GM21576 (cell line): ENCODE measurements around the gene SMIM23.

Source experiments
- ATAC-seq: cut with Tn5 transposase; IDR thresholded peaks from one replicate; pipeline ENCODE4 v1.9.1; 2021; ENCODE audit warnings: mild to moderate bottlenecking, moderate library complexity; ENCODE audit not compliant: unreplicated experiment

SMIM23 gene

DNA sequence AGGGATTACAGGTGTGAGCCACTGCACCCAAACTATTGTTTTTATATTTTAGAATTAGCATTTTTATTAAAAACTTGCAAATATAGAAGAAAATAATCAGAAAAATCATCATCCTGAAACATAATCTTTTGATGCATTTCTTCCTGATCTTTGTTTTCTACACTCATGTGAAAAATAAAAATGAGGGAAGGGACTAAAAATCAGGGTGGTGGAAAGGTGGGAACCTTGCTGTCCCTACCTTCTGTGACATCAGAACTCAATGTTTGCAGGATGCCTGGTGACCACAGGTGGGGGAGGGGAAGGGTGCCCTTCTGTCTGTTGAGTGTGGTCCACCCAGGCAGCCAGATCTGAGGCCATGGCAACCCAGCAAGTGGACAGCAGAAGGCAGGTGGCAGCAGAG lies at the start of gene SMIM23:
Gene SMIM23, plus strand, starts transcription at position 301 of the 400 bp plus-strand sequence. Its CDS starts 55 bp downstream, at position 356.
- no peak for ATAC-seq

DNA sequence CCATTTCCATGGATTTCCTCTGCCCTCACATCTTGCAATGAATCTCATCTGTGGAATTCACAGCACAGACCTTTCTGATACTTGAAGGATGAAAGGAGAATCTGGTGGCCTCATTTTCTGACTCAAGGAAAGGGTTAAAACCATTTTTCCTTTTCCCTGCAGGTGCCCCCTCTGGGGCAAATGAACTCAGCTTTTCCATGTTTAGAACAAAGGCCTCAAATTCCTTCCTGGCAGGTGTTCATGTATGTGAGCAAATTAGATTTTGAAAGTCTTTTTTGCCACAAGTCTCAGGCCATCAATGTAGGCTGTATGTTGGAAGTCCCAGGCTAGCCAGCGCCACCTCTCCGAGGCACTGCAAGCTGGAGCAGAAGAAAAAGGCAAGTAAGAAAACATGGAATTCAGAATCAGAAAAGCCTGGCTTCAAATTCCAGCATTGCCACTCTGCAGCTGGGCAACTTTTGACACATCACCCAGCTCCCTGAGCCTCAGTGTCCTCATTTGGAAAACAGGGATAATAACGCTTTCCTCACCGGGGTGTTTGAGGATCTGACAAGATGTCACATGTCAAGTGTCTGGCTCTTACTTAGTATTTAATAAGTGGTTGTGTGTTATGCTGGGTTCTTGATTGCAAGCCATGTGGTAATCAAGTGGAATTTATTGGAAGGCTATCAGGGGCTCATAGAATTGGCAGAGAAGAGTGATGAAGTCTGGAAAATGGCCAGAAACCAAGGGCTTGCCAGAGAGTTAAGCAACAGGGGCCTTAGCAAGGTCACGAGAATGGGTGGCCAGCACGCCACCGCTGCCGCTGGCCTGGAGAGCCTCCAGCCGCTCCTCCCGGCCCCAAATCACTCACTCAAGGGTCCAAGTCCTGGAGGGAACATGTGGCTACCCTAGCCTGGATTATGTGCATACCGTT lies 48.4 kb upstream of the SMIM23 start:
- no peak for ATAC-seq

DNA sequence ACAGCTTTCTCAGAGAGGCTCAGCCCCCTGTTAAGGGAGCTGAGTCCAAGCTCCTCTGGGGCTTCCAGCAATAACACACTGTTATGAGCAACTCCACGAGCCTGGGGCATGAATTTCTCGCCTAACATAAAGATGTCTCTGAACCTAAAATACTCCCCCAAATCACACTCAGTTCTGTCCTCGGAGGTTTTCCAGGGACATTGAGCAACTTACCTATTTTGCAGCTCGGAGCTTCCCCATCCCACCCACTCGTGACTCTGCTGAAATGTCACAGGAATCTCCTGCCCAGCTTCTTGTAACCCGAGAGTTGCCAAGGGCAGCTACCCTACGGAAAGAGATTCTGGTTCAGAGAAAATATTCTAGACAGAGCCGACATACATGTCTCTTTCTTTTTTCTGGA lies 47.1 kb upstream of the SMIM23 start:
- ATAC-seq = no peak

DNA sequence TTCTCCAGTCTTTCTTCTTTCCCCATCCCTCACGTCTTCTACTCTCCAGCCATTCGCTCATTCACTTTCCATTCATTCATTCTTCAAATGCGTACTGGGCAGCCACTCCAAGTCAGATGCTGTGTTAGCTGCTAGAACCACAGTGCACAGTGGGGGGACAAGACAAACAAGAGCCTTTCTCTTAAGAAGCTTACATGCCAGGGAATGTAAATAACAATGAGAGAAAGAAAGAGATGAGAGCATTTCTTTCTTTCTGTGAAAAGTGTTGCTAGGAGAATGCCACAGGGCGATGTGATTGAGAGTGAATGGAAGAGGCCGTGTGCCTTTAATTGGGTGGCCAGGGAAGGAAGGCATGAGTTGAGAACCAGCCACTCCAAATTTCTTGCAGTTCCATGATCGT lies 46.3 kb upstream of the SMIM23 start:
- no peak for ATAC-seq

DNA sequence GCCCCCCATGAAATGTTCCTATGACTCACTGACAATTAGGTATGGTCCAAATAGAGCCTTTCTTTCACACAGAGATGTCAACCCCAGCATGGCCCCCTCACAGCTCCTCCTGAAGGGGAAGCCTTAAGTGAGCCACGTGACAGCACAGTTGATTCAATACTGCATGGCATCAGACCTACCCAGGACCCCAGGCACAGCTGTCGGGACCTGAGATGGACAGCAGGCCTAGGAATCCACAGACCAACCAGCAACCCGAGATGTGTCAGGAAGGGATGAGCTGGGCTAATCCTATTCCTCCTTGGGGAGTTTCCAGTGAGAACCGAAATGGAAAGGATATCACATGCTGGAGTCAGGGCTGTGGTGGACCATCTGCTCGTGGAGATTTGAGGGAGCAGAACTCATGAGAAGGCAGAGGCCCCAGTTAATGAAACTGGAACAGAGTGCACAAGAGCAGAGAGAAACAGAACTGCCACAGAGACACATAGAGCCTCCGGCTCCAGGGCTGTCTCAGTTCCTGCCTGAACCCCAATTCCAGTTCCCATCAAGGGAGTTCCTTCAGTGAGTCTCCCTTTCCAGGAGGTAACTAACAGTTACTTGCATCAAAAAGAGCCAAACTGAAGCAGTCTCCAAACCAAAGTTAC lies 42.1 kb upstream of the SMIM23 start:
- no peak for ATAC-seq

DNA sequence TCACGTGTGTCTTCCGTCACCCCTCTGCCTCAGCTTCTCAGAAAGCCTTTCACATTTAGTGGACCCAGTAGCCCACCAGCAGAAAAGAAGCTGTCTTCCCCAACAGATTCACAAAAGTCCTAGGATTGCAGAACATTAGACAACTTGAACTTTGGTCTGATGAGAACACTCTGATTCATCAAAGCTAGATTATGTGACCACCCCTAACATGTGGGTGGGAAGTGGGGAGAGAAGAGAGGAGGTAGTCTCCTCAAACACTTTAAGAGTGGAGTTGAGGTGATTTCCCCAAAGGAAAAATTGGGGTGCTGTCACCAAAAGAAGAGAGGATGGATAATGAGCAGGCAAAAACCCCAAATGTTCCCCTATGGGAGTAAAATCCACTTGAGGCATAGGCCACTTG lies 41.4 kb upstream of the SMIM23 start:
- no peak for ATAC-seq

DNA sequence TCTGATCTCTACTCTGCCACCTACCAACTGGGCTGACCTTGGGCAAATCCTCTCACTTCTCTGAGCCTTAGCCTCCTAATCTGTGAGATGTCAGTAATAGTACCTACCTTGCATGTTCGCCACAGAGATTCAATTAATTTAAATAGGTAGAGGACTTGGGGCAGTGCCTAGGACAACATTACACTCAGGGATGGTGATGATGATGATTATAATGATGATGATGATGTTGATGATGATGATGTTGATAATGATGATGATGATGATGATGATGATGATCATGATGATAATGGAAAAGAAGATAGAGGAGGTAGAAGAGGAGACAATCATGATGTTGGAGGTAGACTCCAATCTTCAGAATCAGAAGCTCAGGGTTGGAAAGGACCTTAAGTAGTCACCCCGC lies 40.7 kb upstream of the SMIM23 start:
- ATAC-seq = no peak

DNA sequence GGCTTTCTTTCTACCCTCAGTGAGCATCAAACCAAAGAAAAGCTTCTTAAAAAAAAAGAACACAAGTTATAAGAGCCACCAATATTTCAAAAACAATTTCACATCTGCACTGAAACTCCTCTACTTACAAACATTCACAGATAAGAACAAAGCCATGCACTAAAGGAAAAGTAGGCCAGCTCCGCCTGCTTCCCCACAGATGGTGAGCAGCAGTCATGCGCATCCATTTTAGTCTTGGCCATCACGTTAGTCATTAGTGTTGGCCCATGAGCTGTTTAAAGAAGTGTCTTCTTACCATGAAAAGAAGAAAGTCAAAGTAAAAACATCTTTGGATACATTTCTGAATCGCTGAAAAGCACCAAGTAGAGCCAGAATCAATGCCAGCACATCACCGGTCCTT lies 40.0 kb upstream of the SMIM23 start:
- no peak for ATAC-seq

DNA sequence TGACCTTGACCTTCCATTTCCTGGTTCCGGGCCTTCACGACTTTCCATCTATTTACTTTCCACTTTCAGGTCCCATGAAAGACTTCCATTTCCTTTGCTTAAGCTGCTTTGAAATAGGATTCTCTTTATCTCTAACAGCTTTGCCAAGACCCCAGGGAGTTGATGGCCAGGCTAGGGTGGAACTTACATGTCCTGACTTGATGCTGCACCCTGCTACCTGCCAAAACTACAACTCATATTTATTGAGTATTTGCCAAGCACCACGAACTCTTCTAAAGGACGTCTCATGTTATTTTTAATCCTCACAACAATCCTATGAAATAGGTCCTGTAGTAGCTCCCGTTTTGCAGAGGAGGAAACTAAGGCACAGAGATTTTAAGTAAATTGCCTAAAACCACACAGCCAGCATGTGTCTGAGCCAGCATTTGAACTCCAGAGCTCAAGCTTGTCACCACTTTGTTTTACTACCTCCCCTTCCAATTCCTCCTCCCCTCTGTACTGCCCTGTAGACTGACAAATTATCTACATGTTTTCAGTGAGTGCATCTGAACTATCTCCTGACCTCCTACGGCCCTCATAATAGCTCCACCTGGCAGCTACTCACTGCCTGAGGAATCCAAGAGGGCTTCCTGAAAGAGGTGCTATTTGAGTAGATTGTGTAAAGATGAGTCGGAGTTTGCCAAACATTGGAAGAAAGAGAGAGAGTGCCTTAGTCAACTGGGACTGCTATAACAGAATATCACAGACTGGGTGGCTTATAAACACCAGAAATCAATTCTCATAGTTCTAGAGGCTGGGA lies 38.4 kb upstream of the SMIM23 start:
- ATAC-seq = no peak

DNA sequence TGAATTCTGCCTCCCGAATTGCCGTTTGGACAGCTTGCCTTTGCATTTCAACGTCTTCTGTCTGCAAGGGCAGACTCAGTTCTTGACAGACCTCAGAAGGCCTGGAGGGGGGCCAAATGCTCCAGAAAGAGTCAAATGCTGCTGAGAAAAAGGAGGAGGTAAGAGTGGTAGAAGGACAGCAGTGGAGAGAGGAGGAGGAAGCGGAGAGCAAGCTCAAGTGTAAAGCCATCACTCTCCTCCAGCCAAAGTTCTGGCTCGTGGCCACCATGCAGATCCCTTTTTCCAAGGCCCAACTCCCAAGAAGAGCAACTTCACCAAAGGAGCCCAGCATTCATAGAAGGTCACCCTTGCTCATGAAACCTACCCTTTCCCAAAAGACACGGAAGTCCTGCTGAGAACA lies 36.9 kb upstream of the SMIM23 start:
- ATAC-seq = no peak

DNA sequence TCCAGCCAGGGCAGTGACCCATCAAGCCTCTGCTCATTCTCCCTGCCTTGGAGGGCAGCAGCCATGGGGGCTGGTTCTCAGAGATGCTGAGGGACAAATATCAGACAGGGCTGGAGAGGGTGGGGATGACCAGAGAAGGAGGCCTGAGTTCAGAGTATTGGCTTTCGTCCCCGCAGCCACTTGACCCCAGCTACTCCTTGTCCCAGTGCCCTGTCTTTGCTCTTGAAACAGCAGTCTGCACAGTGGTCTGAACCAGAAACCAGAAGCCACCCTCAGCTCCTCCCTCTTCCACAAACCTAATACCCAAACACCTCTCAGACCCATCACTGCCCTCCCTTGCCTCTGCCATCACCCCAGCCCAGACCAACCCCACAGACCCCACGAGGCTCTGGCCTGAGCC lies 36.3 kb upstream of the SMIM23 start:
- ATAC-seq = no peak

DNA sequence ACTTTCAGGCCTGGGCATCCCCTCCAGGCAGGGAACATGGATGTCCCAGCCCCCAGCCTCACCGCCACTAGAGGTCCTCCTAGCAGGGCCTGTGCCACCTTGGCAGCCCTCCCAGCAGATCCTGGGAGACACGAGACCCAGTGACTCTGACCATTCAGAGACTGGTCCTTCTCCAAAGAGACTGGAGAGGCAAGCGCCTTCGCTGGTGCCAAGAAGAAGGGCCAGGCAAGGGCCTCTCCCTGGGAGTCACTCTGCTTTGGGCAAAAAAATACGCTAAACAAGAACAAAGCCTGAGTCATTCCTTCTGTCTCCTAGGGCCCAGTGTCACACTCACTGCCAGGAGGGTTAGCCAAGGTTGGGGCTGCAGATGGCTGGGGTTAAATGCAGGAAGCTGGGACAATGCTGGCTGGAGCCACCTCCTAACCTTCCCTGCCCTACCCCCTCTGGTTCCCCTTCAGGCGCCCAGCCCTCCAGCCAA lies 35.3 kb upstream of the SMIM23 start:
- no peak for ATAC-seq

DNA sequence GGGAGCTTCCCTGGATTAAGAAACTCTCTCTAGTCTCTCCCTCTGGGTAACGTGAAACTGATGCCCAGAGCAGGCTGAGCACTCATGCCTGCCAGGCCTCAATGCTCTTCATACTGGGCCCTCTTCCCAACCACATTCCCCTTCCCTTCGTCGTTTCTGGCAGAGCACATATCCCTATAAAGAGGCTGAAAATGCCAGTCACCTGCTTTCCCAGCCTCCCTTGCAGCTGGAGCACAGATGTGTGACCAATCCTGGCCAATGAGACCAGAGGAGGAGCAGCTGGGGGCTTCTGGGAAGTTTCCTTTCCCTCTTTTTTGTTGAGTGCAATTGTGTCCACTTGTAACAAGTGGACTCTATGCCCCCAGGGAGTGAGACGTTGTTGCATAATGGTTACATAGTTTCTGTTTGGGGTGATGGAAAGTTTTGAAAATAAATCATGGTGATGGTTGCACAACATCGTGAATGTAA lies 30.2 kb upstream of the SMIM23 start:
- no peak for ATAC-seq

DNA sequence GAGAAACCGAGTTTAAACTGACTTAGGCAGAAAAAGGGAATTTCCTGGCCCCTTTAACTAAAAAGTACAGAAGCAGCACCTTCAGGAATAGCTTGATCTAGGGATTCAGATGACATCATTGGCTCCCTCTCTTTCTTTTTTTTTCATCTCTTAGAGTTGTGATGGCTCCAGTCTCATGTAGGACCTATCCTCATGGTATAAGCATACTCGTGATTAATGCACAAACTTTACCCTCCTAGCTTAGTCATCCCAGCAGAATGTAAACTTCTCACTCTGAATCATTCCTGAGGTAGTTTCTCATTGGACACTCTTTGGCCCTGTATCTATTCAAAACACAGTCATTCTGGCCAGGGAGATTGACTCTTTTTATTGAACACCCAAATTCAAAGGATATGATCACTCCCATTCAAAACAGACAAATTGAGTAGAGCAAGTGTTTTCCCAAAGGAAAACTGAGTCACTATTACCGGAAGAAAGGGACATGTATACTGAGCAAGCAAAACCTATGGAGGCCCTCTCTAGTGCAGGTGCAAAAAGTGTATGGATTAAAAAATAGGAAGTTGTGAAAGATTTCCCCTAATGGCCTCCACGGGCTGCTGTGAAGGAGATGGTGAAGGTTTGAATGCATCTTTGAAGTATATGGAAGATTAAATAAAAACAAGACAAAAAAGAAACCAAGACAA lies 27.6 kb upstream of the SMIM23 start:
- no peak for ATAC-seq

DNA sequence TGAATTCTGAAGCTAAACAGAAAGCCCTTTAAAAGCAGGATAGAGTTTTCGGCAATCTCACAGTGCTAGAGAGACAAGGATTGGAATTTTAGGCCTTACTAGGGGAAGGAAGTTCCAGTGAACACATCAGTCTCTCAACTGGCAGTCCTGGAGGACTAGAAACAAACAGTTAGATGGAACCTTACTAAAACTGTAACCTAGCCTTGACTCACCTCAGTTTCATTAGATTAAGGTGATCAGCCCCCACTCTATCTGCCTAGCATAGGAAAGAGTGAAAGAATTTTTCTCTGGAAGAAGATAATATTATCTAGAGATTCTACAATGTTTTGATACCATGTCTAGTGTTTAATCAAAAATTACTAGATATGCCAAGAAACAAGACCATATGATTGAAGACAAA lies 25.8 kb upstream of the SMIM23 start:
- no peak for ATAC-seq

DNA sequence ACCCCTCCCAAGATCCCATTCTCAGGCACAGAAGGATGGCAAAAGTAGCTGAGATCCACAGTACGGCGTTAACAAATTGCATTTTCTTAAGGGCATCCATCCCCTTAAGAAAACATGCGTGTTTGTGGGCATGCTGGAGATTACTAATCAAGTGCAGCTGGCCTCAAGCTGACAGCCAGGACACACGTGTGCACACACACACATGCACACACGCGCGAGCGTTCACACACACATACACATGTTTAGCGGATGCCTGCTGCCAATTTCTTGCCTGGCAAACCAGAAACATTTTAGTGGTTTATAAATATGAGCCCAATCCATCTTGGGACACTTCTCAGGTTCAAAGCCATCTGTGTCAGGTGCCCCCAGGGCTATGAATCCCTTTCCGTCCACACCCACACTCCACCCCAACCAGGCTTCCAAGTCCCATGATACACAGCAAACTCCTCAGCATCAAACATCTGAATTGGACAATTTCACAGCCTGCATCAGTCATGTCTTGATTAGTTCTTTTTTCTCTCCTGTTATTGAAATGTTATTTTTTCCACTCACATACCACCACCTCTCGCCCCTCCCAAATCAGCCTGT lies 23.5 kb upstream of the SMIM23 start:
- no peak for ATAC-seq

DNA sequence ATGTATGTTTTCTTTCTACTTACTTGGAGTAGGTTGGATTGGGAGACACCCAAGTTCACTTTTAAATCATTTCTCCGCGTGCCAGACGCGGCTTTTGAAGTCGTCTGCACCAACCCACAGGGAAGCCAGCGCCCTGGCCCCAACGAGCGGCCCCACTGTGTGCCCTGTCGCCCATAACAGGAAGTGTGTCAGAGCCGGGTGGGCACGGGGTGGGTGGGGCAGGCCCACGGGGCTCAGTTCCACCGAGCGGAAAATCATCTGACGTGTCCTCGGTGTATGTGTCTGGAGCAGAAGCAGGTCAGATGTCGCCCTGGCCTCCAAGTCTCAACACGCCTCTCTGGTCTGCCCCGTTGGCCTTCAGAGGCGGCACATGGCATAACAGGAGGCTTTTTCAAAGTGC lies 22.7 kb upstream of the SMIM23 start:
- ATAC-seq = no peak

DNA sequence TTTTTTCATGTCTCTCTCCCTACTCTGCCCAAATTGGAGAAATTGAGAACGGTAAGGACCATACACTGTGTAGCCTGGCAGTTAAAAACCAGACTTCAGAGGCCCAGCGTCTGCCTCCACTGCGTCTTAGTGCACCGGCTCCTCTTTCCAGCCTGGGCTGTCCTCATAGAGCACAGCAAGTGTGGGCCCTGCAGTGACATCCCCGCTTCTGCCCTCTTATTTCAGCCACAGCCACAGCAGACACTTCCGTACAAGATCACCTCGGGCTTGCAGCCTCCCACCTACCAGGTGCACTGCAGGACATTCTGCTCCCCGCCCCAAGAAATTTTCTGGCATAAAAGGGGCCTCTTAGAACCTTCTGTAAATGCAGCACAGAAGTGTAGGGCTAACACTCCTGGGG lies 21.4 kb upstream of the SMIM23 start:
- ATAC-seq = no peak

DNA sequence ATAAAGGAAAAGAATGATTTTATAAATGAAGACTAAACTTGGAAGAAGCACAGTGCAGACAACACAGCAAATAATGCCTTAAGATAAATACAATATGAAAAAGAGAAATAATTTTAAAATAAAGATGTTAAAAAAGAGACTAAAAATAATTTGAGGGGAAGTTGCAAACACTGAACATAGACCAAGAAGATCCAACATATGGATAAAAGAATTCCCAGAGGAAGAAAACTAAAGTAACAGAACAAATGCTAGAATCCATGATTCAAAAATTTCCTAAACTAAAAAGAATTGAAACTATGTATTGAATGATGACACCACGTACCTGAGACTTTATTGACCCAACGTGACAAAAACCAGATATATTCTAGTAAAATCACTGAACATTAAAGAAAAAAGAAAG lies 18.7 kb upstream of the SMIM23 start:
- ATAC-seq = no peak

DNA sequence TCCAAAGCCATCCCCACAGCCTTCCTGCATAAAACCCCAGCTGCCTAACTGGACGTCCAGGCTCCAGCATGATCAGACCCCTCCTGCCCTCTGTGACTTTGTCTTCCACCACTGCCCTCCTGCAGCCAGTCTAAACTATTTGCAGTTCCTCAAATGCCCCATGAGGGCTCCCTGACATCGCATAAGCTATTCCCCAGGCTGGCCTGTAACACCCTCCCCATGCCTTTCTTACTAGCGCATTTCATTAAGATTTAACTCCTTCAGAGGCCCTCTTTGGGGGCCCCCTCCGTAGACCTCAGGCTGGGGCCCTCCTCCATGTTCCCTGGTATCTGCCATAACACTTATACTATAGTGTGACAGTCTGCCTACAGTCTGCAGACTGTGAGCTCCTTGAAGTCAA lies 15.5 kb upstream of the SMIM23 start:
- ATAC-seq = no peak
